ENCODE data around the gene LHX1. TPM values are rescaled to one million over a fixed set of nuclear protein-coding genes. Genes with fewer than 3 reads are reported as not detected.

LHX1 gene
- total and polyA plus RNA-seq, 9 donors = 0.08 to 3.6 (median 0.61) TPM; not detected in 4

- no peak overlapping the region for H3K4me3 ChIP-seq
- H3K4me1 ChIP-seq (ENCODE audit: insufficient read depth) = peaks cover 4% of the 10 kb centered on the region
- 9 to 10% (median 9%) methylated on average over 30 of the region's 30 CpGs for WGBS, 3 donors
- no peak for TF ChIP-seq EP300 (IDR thresholded peaks at IDR 0.05)
- no peak for TF ChIP-seq CTCF (IDR thresholded peaks at IDR 0.05)
- no peak for TF ChIP-seq POLR2A (IDR thresholded peaks at IDR 0.05)
- no peaks in the 10 kb centered on the region for H3K36me3 ChIP-seq
- intact Hi-C loops (cut with DNase I) = no loop called here
- no peak for DNase-seq
- no peaks in the 10 kb centered on the region for H3K9me3 ChIP-seq
- H3K27me3 ChIP-seq = peaks cover 3% of the 10 kb centered on the region
- no peak overlapping the region for H3K27ac ChIP-seq
Measured at GRCh38 chr17:36945959-36946725, 8.9 kb downstream of the LHX1 start.

- DNase-seq = no peak
- Histone ChIP-seq H3K9me3 (no peaks in the 10 kb centered on the region), H3K4me3 (no peak overlapping the region), H3K27me3 (peaks cover 3% of the 10 kb centered on the region), H3K27ac (no peak overlapping the region), H3K4me1 (ENCODE audit: insufficient read depth) (peaks cover 4% of the 10 kb centered on the region), H3K36me3 (no peaks in the 10 kb centered on the region)
- TF ChIP-seq CTCF (IDR thresholded peaks at IDR 0.05) (no peak), EP300 (IDR thresholded peaks at IDR 0.05) (no peak), POLR2A (IDR thresholded peaks at IDR 0.05) (no peak)
- intact Hi-C loops (cut with DNase I) = no loop called here
- 42 to 61% (median 55%) methylated on average over 2 of the region's 2 CpGs for WGBS, 3 donors
Measured at GRCh38 chr17:36946726-36947091, 9.4 kb downstream of the LHX1 start.

- intact Hi-C loops (cut with DNase I) = no loop called here
- no peaks in the 10 kb centered on the region for H3K27me3 ChIP-seq
- 1 to 2% (median 2%) methylated on average over 26 of the region's 26 CpGs for WGBS, 3 donors
Measured at GRCh38 chr17:36947922-36948716, 10.8 kb downstream of the LHX1 start.

More at GRCh38 chr17:36947922-36948716, 10.8 kb downstream of the LHX1 start:
- Histone ChIP-seq H3K9me3 (no peaks in the 10 kb centered on the region), H3K36me3 (no peaks in the 10 kb centered on the region), H3K4me3 (peak overlapping the region; percentile 93), H3K27ac (peak overlapping the region in 1 of 2 donors; percentile 85), H3K4me1 (ENCODE audit: insufficient read depth) (peaks cover 4% of the 10 kb centered on the region)
- DNase-seq = no peak
- TF ChIP-seq CTCF (IDR thresholded peaks at IDR 0.05) = no peak
- TF ChIP-seq POLR2A (IDR thresholded peaks at IDR 0.05) = no peak
- TF ChIP-seq EP300 (IDR thresholded peaks at IDR 0.05) = no peak
